Measurements from ENCODE around the gene SLTM.

SLTM gene

DNA sequence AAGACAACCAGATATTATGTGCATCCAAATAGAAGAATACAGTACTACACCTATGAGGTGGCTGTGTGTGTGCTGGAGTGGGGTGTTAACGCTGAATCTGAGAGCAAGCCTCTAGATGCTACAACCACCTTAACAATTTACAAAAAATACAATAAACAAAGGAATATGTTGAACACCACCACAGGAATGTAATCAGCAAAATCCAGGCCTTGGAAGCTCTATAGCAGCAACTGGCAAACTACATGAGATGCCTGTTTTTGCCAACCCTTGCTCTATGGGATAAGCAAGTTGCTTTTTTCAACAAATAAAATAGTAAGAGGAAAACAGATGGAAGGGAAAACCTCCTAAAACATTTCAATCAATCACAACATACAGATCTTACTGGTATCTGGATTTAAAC lies 23.9 kb downstream of the SLTM start (continued):
- TF ChIP-seq ZNF324 (tag by site-specific recombination; IDR thresholded peaks at IDR 0.05): no peak
- TF ChIP-seq ZNF426 (tag by site-specific recombination; IDR thresholded peaks at IDR 0.05): no peak
- TF ChIP-seq SETDB1 (IDR thresholded peaks at IDR 0.05; ENCODE audit: insufficient read length, low read length): no peak
- TF ChIP-seq ZNF610 (tag by site-specific recombination; IDR thresholded peaks at IDR 0.05; ENCODE audit: borderline replicate concordance): no peak
- TF ChIP-seq, protein P1, sequence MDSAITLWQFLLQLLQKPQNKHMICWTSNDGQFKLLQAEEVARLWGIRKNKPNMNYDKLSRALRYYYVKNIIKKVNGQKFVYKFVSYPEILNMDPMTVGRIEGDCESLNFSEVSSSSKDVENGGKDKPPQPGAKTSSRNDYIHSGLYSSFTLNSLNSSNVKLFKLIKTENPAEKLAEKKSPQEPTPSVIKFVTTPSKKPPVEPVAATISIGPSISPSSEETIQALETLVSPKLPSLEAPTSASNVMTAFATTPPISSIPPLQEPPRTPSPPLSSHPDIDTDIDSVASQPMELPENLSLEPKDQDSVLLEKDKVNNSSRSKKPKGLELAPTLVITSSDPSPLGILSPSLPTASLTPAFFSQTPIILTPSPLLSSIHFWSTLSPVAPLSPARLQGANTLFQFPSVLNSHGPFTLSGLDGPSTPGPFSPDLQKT (IDR thresholded peaks at IDR 0.05; ENCODE audit: borderline replicate concordance, low read depth, low read length): no peak

DNA sequence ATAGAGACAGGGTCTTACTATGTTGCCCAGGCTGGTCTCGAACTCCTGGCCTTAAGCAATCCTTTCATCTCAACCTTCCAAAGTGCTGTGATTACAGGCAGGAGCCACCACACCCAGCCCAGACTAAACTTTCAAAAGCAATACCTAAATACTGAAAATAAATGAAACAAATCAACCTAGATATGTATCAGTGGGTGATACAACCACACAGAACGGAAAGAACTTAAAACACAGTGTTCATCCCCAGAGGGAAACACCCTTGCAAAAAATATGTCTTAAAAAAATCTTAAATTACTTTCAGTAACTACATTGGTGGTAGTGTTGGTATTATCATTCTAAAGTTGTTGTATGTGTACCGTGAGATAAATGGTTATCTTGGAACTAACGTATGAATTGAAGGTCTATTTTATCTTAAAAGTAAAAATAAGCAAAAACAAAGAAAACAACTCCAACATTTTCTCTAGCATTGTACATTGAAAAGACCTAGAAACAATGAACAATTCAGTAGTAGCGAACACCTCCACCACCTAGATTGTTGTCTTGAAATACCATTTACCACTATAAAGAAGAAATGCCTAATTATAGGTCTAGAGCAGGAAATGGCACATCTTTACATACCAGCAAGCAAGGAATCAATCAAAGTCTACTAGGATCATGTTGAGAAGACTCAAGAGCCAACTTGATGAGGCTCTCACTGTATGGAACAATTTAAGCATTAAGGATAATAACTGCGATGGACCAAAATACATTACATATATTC lies 24.7 kb downstream of the SLTM start:
- H3K9me3 ChIP-seq (ENCODE audit: control insufficient read depth, insufficient read depth, low read depth, low read length): no peaks in the 10 kb centered on the region
- TF ChIP-seq HOXA7 (CRISPR knock-in tag; IDR thresholded peaks at IDR 0.05; ENCODE audit: borderline replicate concordance): no peak
- TF ChIP-seq ZNF670 (tag by site-specific recombination; IDR thresholded peaks at IDR 0.05; ENCODE audit: low read depth): no peak
- no peak for TF ChIP-seq ZNF311 (tag by site-specific recombination; IDR thresholded peaks at IDR 0.05; ENCODE audit: borderline replicate concordance)
- 0 out of 2 replicates have a peak, but pooled peaks have one; percentile 3 for TF ChIP-seq ZNF121 (tag by site-specific recombination; IDR thresholded peaks at IDR 0.05)
- ChIA-PET POLR2A (no interaction called here), CTCF (no interaction called here)
- H3K27ac ChIP-seq (ENCODE audit: extremely low read depth, low read depth, low read length): no peak overlapping the region
- peaks cover 3 to 29% of the 10 kb centered on the region in 2 experiments; a peak in 2 of 3 replicates for H3K36me3 ChIP-seq (ENCODE audit: control insufficient read depth in 2 of 2, insufficient read depth in 1 of 2, low read length in 2 of 2)
- H3K4me1 ChIP-seq (ENCODE audit: control insufficient read depth, insufficient read depth, low read length): no peaks in the 10 kb centered on the region
- H3K4me3 ChIP-seq (ENCODE audit: low read depth, low read length): no peak overlapping the region

DNA sequence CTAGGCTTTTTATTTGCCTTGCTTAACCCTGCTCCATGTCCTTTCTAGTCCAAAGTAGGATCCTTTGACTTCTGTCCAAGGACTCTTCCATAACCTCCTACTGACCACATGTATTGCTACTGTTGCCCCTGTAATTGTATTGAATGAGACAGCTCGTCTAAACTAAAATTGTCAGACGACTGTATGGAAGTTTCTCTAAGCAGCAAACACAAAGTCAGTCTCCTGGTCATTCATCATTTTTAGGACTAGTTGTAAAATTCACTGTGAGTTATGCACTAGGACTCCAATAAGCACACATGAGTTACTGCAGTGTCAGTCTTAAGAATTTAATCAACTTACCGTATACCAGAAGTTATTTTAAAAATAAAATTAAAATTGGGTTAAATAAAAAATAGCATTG lies 32.8 kb downstream of the SLTM start:
- TF ChIP-seq ZNF571 (tag by site-specific recombination; IDR thresholded peaks at IDR 0.05) (no peak), ZNF335 (tag by site-specific recombination; conservative IDR thresholded peaks at IDR 0.05) (no peak), ZNF398 (tag by site-specific recombination; IDR thresholded peaks at IDR 0.05) (no peak), OSR2 (tag by site-specific recombination; IDR thresholded peaks at IDR 0.05) (no peak), ZBTB7A (tag by site-specific recombination; IDR thresholded peaks at IDR 0.05; ENCODE audit: low read depth) (no peak), ZBTB1 (tag by site-specific recombination; IDR thresholded peaks at IDR 0.05) (no peak), ZNF37A (tag by site-specific recombination; IDR thresholded peaks at IDR 0.05) (no peak), ZNF629 (tag by site-specific recombination; IDR thresholded peaks at IDR 0.05) (no peak), ZNF266 (tag by site-specific recombination; IDR thresholded peaks at IDR 0.05; ENCODE audit: low read depth) (no peak), SCRT1 (tag by site-specific recombination; IDR thresholded peaks at IDR 0.05; ENCODE audit: borderline replicate concordance) (no peak), ZNF624 (tag by site-specific recombination; IDR thresholded peaks at IDR 0.05) (no peak), KLF17 (tag by site-specific recombination; IDR thresholded peaks at IDR 0.05) (no peak), ZNF394 (tag by site-specific recombination; IDR thresholded peaks at IDR 0.05; ENCODE audit: borderline replicate concordance) (no peak), ZNF514 (tag by site-specific recombination; IDR thresholded peaks at IDR 0.05) (no peak)
- TF ChIP-seq, protein P2, sequence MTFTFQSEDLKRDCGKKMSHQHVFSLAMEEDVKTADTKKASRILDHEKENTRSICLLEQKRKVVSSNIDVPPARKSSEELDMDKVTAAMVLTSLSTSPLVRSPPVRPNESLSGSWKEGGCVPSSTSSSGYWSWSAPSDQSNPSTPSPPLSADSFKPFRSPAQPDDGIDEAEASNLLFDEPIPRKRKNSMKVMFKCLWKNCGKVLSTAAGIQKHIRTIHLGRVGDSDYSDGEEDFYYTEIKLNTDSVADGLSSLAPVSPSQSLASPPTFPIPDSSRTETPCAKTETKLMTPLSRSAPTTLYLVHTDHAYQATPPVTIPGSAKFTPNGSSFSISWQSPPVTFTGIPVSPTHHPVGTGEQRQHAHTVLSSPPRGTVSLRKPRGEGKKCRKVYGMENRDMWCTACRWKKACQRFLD (tag by site-specific recombination; IDR thresholded peaks at IDR 0.05): no peak
- Histone ChIP-seq H3K4me3 (ENCODE audit: low read depth, low read length) (no peak overlapping the region), H3K9me3 (ENCODE audit: control insufficient read depth, insufficient read depth, low read depth, low read length) (no peaks in the 10 kb centered on the region), H3K36me3 (ENCODE audit: control insufficient read depth in 2 of 2, insufficient read depth in 1 of 2, low read length in 2 of 2) (peaks cover 9 to 46% of the 10 kb centered on the region in 2 experiments), H3K27ac (ENCODE audit: extremely low read depth, low read depth, low read length) (no peak overlapping the region), H3K4me1 (ENCODE audit: control insufficient read depth, insufficient read depth, low read length) (no peaks in the 10 kb centered on the region)
- ChIA-PET CTCF (no interaction called here), POLR2A (no interaction called here)

Data from HEK293 (cell line).